Testis (tissue), 2 donors: Measurements from ENCODE around the gene DCTN3.

Experiments
- CTCF ChIP-seq, 3 experiments: fragments of 450-650 bp in 2 of 3; fragments of 200-600 bp in 1 of 3; sonication (generic) in 1 of 3; IDR thresholded peaks; one replicate each; pipeline ENCODE4 v1.5.1; 2016 to 2019; ENCODE audit warnings: antibody characterized with exemption in 3 of 3, mild to moderate bottlenecking in 2 of 3, moderate library complexity in 1 of 3
- POLR2A ChIP-seq: fragments of 450-650 bp; IDR thresholded peaks from one replicate; pipeline ENCODE4 v1.6.1; 2017; ENCODE audit warnings: antibody characterized with exemption, mild to moderate bottlenecking, moderate library complexity

GRCh38 chr9:34659592-34660253, 39.4 kb upstream of the DCTN3 start:
- TF ChIP-seq POLR2A (no peak), CTCF (IDR thresholded peaks at IDR 0.05) (no peak)
